IPS-18a (cell line): ENCODE measurements around the gene STIM2.
"Not testable (repeated sequence)": the region's sequence is repeated elsewhere in the genome, so short reads cannot be mapped to it uniquely, and the experiment has no call there.

ENCODE experiments used
- H3K27ac ChIP-seq: one replicate; pipeline ENCODE4 v1.5.1; 2013; ENCODE audit warnings: low read length
- H3K27me3 ChIP-seq: one replicate; pipeline ENCODE4 v1.6.1; 2013; ENCODE audit warnings: mild to moderate bottlenecking, low read length; ENCODE audit not compliant: control insufficient read depth, insufficient read depth
- H3K36me3 ChIP-seq: one replicate; pipeline ENCODE4 v1.6.1; 2013; ENCODE audit warnings: low read depth, low read length; ENCODE audit not compliant: control insufficient read depth
- H3K4me1 ChIP-seq: one replicate; pipeline ENCODE4 v1.6.1; 2013; ENCODE audit warnings: low read depth, low read length; ENCODE audit not compliant: control insufficient read depth
- H3K4me3 ChIP-seq: one replicate; pipeline ENCODE4 v1.5.1; 2013; ENCODE audit warnings: low read length
- H3K9ac ChIP-seq: one replicate; pipeline ENCODE4 v1.6.1; 2013; ENCODE audit warnings: mild to moderate bottlenecking, low read length, moderate library complexity
- H3K9me3 ChIP-seq: one replicate; pipeline ENCODE4 v1.6.1; 2013; ENCODE audit warnings: low read depth, low read length; ENCODE audit not compliant: control insufficient read depth

The STIM2 gene

GRCh38 chr4:26891054-26891453, 30.4 kb downstream of the STIM2 start:
- Histone ChIP-seq H3K27ac (no peak overlapping the region), H3K9me3 (no peaks in the 10 kb centered on the region), H3K4me3 (no peak overlapping the region), H3K4me1 (no peaks in the 10 kb centered on the region), H3K36me3 (no peaks in the 10 kb centered on the region), H3K9ac (no peak overlapping the region), H3K27me3 (no peaks in the 10 kb centered on the region)

- Histone ChIP-seq H3K27me3 (no peaks in the 10 kb centered on the region), H3K9me3 (no peaks in the 10 kb centered on the region), H3K27ac (no peak overlapping the region), H3K4me3 (no peak overlapping the region), H3K9ac (no peak overlapping the region), H3K4me1 (no peaks in the 10 kb centered on the region), H3K36me3 (no peaks in the 10 kb centered on the region)
These were observed 31.2 kb downstream of the STIM2 start for GRCh38 chr4:26891867-26892266.

- no peaks in the 10 kb centered on the region for H3K27me3 ChIP-seq
- H3K27ac ChIP-seq, result no peak overlapping the region
- H3K36me3 ChIP-seq, result no peaks in the 10 kb centered on the region
- H3K4me1 ChIP-seq, result no peaks in the 10 kb centered on the region
- no peak overlapping the region for H3K9ac ChIP-seq
- no peak overlapping the region for H3K4me3 ChIP-seq
- no peaks in the 10 kb centered on the region for H3K9me3 ChIP-seq
These were observed 32.0 kb downstream of the STIM2 start for GRCh38 chr4:26892480-26893150.

GRCh38 chr4:26893491-26893890, 32.9 kb downstream of the STIM2 start:
- Histone ChIP-seq H3K36me3 (no peaks in the 10 kb centered on the region), H3K27me3 (no peaks in the 10 kb centered on the region), H3K4me3 (no peak overlapping the region), H3K4me1 (no peaks in the 10 kb centered on the region), H3K9me3 (no peaks in the 10 kb centered on the region), H3K27ac (no peak overlapping the region), H3K9ac (no peak overlapping the region)

- H3K36me3 ChIP-seq, result not testable (repeated sequence)
These were observed 34.2 kb downstream of the STIM2 start for GRCh38 chr4:26894881-26895280.

GRCh38 chr4:26896636-26897035, 36.0 kb downstream of the STIM2 start:
- Histone ChIP-seq H3K9me3 (no peaks in the 10 kb centered on the region), H3K4me1 (peaks cover 6% of the 10 kb centered on the region), H3K4me3 (no peak overlapping the region), H3K27ac (no peak overlapping the region), H3K27me3 (no peaks in the 10 kb centered on the region), H3K36me3 (no peaks in the 10 kb centered on the region), H3K9ac (no peak overlapping the region)

More at GRCh38 chr4:26894881-26895280, 34.2 kb downstream of the STIM2 start:
- not testable (repeated sequence) for H3K9me3 ChIP-seq, H3K4me1 ChIP-seq, H3K4me3 ChIP-seq, H3K27ac ChIP-seq, H3K9ac ChIP-seq, H3K27me3 ChIP-seq

- no peak overlapping the region for H3K9ac ChIP-seq
- no peaks in the 10 kb centered on the region for H3K27me3 ChIP-seq
- H3K4me3 ChIP-seq, result no peak overlapping the region
- no peaks in the 10 kb centered on the region for H3K36me3 ChIP-seq
- H3K4me1 ChIP-seq, result peaks cover 6% of the 10 kb centered on the region
- no peaks in the 10 kb centered on the region for H3K9me3 ChIP-seq
- H3K27ac ChIP-seq, result no peak overlapping the region
These were observed 39.4 kb downstream of the STIM2 start for GRCh38 chr4:26899991-26900390.

GRCh38 chr4:26900765-26901164, 40.1 kb downstream of the STIM2 start:
- Histone ChIP-seq H3K9ac (no peak overlapping the region), H3K4me3 (no peak overlapping the region), H3K9me3 (no peaks in the 10 kb centered on the region), H3K36me3 (no peaks in the 10 kb centered on the region), H3K27me3 (no peaks in the 10 kb centered on the region), H3K27ac (peak overlapping the region; percentile 40), H3K4me1 (peaks cover 6% of the 10 kb centered on the region)

- Histone ChIP-seq H3K4me3 (no peak overlapping the region), H3K36me3 (no peaks in the 10 kb centered on the region), H3K9ac (no peak overlapping the region), H3K9me3 (no peaks in the 10 kb centered on the region), H3K27ac (no peak overlapping the region), H3K4me1 (peaks cover 6% of the 10 kb centered on the region), H3K27me3 (no peaks in the 10 kb centered on the region)
These were observed 44.5 kb downstream of the STIM2 start for GRCh38 chr4:26905172-26905571.

GRCh38 chr4:26907731-26908599, 47.3 kb downstream of the STIM2 start:
- Histone ChIP-seq H3K9me3 (no peaks in the 10 kb centered on the region), H3K9ac (no peak overlapping the region), H3K4me1 (peaks cover 10% of the 10 kb centered on the region), H3K27ac (no peak overlapping the region), H3K36me3 (no peaks in the 10 kb centered on the region), H3K4me3 (no peak overlapping the region), H3K27me3 (no peaks in the 10 kb centered on the region)

GRCh38 chr4:26909369-26909768, 48.7 kb downstream of the STIM2 start:
- Histone ChIP-seq H3K9ac (no peak overlapping the region), H3K9me3 (no peaks in the 10 kb centered on the region)

GRCh38 chr4:26911254-26911653, 50.6 kb downstream of the STIM2 start:
- Histone ChIP-seq H3K9ac (no peak overlapping the region), H3K9me3 (no peaks in the 10 kb centered on the region), H3K4me1 (peaks cover 10% of the 10 kb centered on the region), H3K27me3 (no peaks in the 10 kb centered on the region), H3K27ac (no peak overlapping the region), H3K4me3 (no peak overlapping the region), H3K36me3 (no peaks in the 10 kb centered on the region)

More at GRCh38 chr4:26909369-26909768, 48.7 kb downstream of the STIM2 start:
- H3K4me1 ChIP-seq, result peaks cover 10% of the 10 kb centered on the region
- no peak overlapping the region for H3K4me3 ChIP-seq
- no peak overlapping the region for H3K27ac ChIP-seq
- no peaks in the 10 kb centered on the region for H3K27me3 ChIP-seq
- H3K36me3 ChIP-seq, result no peaks in the 10 kb centered on the region
